Common myeloid progenitor, CD34-positive (primary cell): Measurements from ENCODE around the gene NIFK.

Experiments used
- CTCF ChIA-PET: fragments of 350-600 bp; sonication (Branson Sonifier 250); formaldehyde crosslinking; loops from one replicate; lab custom pipeline; 2021; ENCODE audit warnings: antibody characterized with exemption; lab: Charles Lee
- POLR2A ChIA-PET: fragments of 350-600 bp; sonication (Branson Sonifier 250); formaldehyde crosslinking; loops from one replicate; lab custom pipeline; 2021; ENCODE audit warnings: antibody characterized with exemption; lab: Charles Lee
- DNase-seq, 3 donors: peaks; one replicate each; pipeline versions ENCODE4 v3.0.0 to v3.0.0-alpha.2; 2013
- H3K27ac ChIP-seq, 2 experiments: 1 replicate in 1 of 2; 2 replicates in 1 of 2; pipeline ENCODE4 v1.7.0; 2013; ENCODE audit warnings: inconsistent platforms in 2 of 2, low read length in 2 of 2, mild to moderate bottlenecking in 2 of 2, low read depth in 1 of 2, moderate library complexity in 1 of 2; ENCODE audit not compliant: severe bottlenecking in 2 of 2, insufficient read depth in 1 of 2, poor library complexity in 1 of 2
- H3K27me3 ChIP-seq, 5 experiments: replicated peaks in 2 of 5; 1 replicate in 3 of 5; 2 replicates in 2 of 5; pipeline versions ENCODE4 v1.6.1 to v1.7.0; 2013; ENCODE audit warnings: low read length in 4 of 5, mild to moderate bottlenecking in 2 of 5, moderate library complexity in 2 of 5, inconsistent platforms in 1 of 5; ENCODE audit not compliant: insufficient read depth in 5 of 5, control insufficient read depth in 4 of 5
- H3K36me3 ChIP-seq, 4 experiments: 1 replicate in 2 of 4; 2 replicates in 2 of 4; pipeline versions ENCODE4 v1.6.1 to v1.7.0; 2013; ENCODE audit warnings: low read length in 3 of 4, control low read depth in 1 of 4, mild to moderate bottlenecking in 1 of 4; ENCODE audit not compliant: control insufficient read depth in 4 of 4, insufficient read depth in 4 of 4
- H3K4me1 ChIP-seq, 4 experiments: 1 replicate in 3 of 4; 2 replicates in 1 of 4; pipeline versions ENCODE4 v1.6.1 to v1.7.1; 2013; ENCODE audit warnings: low read length in 3 of 4, mild to moderate bottlenecking in 3 of 4, control low read depth in 1 of 4, inconsistent platforms in 1 of 4, moderate library complexity in 1 of 4; ENCODE audit not compliant: control insufficient read depth in 4 of 4, insufficient read depth in 4 of 4; ENCODE audit errors: control extremely low read depth in 1 of 4
- H3K4me3 ChIP-seq, 7 experiments: 1 replicate in 4 of 7; 2 replicates in 3 of 7; pipeline versions ENCODE4 v1.5.1 to v1.7.0; 2013; ENCODE audit warnings: mild to moderate bottlenecking in 7 of 7, low read length in 6 of 7, moderate library complexity in 6 of 7, inconsistent platforms in 2 of 7, low read depth in 2 of 7, control low read depth in 1 of 7; ENCODE audit not compliant: insufficient read depth in 4 of 7, control insufficient read depth in 1 of 7; ENCODE audit errors: extremely low read depth in 1 of 7
- H3K9me3 ChIP-seq, 5 experiments: 1 replicate in 4 of 5; 2 replicates in 1 of 5; pipeline versions ENCODE4 v1.6.1 to v1.7.1; 2013; ENCODE audit warnings: low read length in 4 of 5, mild to moderate bottlenecking in 2 of 5, inconsistent platforms in 1 of 5, low read depth in 1 of 5, moderate library complexity in 1 of 5; ENCODE audit not compliant: control insufficient read depth in 4 of 5, insufficient read depth in 2 of 5; ENCODE audit errors: control extremely low read depth in 1 of 5
- WGBS: methylation state at CpG from one replicate; pipeline ENCODE4 v1.1.5; 2013; ENCODE audit not compliant: insufficient coverage; 5-methylcytosine and 5-hydroxymethylcytosine counted together

Gene NIFK

DNA sequence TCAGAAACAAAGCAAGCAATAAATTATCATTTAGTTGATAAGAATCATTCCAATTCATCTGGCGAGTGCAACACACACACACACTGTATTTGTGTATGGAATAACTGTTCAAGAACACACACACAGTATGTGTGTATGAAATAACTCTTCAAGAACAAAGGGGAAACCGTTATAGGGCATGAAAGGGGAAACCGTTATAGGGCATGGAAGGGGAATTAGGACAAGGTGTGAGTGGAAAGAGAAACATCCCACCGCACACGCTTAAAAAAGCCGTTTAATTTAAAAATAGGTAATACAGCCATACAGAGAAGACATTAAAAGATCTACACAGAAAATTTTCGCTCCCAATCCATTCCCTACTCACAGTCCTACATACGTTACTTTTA is 18.2 kb upstream of the NIFK start:
- peaks cover 3 to 18% (median 6%) of the 10 kb centered on the region in 4 experiments for H3K36me3 ChIP-seq
- H3K4me3 ChIP-seq = peak overlapping the region in 6 of 7 experiments; percentile 89 to 100 (median 96)
- CTCF ChIA-PET = no interaction called here
- no peaks in the 10 kb centered on the region for H3K9me3 ChIP-seq
- no peaks in the 10 kb centered on the region for H3K27me3 ChIP-seq
- H3K27ac ChIP-seq = peak overlapping the region; percentile 73 to 94
- peak in 2 of 3 donors; percentile 17 to 35 for DNase-seq
- POLR2A ChIA-PET = interaction anchor here (1.3 kb wide), 1 partner anchor 18 kb away, joined by 3 read pairs; the partner anchor contains the start of gene NIFK
- 0% methylated on average over 2 of the region's 8 CpGs for WGBS
- H3K4me1 ChIP-seq = peaks cover 13 to 24% (median 16%) of the 10 kb centered on the region in 4 experiments

DNA sequence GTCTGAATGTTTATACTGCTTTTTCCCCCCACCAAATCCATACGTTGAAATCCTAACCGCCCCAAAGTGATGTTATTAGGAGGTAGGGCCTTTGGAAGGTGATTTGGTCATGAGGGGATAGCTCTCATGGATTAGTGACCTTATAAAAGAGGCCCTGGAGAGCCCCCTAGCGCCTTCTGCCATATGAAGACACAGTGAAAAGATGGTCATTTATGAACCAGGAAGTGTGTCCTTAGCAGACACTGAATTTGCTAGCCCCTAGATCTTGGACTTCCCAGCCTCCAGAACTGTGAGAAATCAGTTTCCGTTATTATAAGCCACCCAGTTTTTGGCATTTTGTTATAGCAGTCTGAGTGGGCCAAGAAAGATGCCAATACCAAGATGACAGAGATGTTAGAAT is 11.5 kb upstream of the NIFK start:
- H3K4me1 ChIP-seq = no peaks in the 10 kb centered on the region
- H3K27me3 ChIP-seq = no peaks in the 10 kb centered on the region
- POLR2A ChIA-PET = interaction anchor here (0.5 kb wide), 1 partner anchor 1819 kb away, joined by 3 read pairs; no protein-coding TSS in a partner anchor
- peak in 2 of 3 donors; percentile 31 to 35 for DNase-seq
- 86% methylated on average over 1 of the region's 4 CpGs for WGBS
- H3K36me3 ChIP-seq = no peaks in the 10 kb centered on the region
- CTCF ChIA-PET = no interaction called here
- no peaks in the 10 kb centered on the region for H3K9me3 ChIP-seq
- H3K4me3 ChIP-seq = no peak overlapping the region
- no peak overlapping the region for H3K27ac ChIP-seq

DNA sequence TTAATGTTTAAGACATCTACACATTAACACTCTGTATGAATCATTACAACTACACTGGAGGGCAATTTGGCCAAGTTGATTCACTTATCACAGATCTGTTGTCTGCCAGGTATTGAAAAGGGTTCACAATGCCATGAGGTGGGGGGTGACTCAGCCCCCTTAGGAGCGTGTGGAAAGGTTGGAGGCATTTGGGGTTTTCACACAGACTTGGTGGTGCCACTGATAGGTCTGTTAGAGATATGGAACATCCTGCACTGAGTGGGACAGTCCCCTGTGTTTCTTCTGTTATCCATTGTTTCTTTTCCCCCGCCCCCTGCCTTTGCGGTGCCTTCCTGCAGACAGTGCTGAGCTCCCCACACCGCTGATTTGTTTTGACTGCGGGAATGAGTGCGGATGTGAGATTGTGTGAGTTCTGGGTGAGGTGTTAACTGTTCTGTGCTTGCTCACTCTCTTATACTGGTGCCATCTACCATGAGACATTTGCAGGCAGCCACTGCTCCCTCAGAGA is 9.4 kb upstream of the NIFK start:
- 94% methylated on average over 2 of the region's 6 CpGs for WGBS
- ChIA-PET CTCF (no interaction called here), POLR2A (no interaction called here)
- Histone ChIP-seq H3K27me3 (no peaks in the 10 kb centered on the region), H3K36me3 (no peaks in the 10 kb centered on the region), H3K9me3 (no peaks in the 10 kb centered on the region), H3K4me1 (peaks cover 0 to 5% (median 0%) of the 10 kb centered on the region in 4 experiments), H3K4me3 (no peak overlapping the region), H3K27ac (no peak overlapping the region)
- DNase-seq = no peak

DNA sequence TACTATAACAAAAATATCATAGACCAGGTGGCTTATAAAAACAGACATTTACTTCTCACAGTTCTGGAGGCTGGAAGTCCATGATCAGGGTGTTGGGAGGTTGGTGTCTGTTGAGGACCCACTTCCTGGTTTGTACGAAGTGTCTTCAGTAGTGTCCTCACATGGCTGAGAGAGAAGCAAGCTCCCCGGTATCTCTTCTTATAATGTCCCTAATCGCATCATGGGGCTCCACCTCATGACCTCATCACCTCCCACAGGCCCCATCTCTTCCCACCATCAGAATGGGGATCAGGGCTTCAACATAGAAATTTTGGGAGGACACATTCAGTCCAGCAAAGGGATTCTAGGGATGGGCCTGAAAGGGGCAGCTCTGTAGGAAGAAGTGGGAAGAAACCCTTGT is 4.8 kb upstream of the NIFK start:
- no peak for DNase-seq
- 100% methylated on average over 2 of the region's 3 CpGs for WGBS
- ChIA-PET CTCF (no interaction called here), POLR2A (no interaction called here)
- H3K4me3 ChIP-seq = no peak overlapping the region
- H3K27ac ChIP-seq = no peak overlapping the region
- no peaks in the 10 kb centered on the region for H3K9me3 ChIP-seq
- no peaks in the 10 kb centered on the region for H3K36me3 ChIP-seq
- peaks cover 0 to 19% (median 9%) of the 10 kb centered on the region in 4 experiments for H3K4me1 ChIP-seq
- H3K27me3 ChIP-seq = no peaks in the 10 kb centered on the region

DNA sequence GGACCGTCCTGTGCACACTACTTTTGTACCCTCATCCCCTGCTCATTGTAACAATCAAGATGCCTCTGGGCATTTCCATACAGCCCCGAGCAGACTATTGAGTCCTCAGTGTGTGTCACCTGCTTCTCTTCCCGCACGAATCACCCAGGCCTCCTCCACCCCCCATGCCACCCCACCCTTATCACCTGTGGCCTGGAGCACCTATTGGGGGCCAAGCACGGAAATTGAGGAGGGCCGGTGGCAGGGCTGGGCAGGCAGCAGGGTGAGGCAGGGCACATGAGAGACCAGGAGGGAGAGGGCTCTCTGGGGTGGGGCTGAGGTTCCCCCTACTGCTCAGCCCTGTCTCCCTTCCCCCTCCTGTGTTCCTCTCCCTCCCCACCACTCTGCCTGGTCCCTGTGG is 4.3 kb upstream of the NIFK start:
- Histone ChIP-seq H3K9me3 (no peaks in the 10 kb centered on the region), H3K27me3 (no peaks in the 10 kb centered on the region), H3K27ac (no peak overlapping the region), H3K4me1 (peaks cover 4 to 19% (median 10%) of the 10 kb centered on the region in 4 experiments), H3K36me3 (no peaks in the 10 kb centered on the region), H3K4me3 (no peak overlapping the region)
- 100% methylated on average over 3 of the region's 6 CpGs for WGBS
- DNase-seq = no peak
- POLR2A ChIA-PET = no interaction called here
- CTCF ChIA-PET = no interaction called here

DNA sequence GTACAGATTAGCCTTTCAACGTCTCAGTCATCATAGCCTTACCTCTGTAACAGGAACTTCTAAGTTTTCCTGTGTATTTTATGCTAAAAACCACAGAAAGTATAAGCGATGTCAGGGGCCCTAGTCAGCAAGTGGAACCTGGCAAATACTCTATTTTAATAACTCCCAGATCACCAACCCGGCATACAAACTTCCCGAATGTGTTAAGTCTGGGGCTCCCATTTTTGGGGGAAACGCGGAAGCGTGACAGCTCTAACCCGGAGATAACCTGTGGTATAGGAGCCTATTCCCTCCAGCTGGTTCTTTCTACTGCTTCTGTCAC is 574 bp downstream of the NIFK start:
- Histone ChIP-seq H3K27ac (peak overlapping the region; percentile 65 to 91), H3K27me3 (no peaks in the 10 kb centered on the region), H3K4me3 (peak overlapping the region; percentile 86 to 100 (median 95)), H3K36me3 (peaks cover 4 to 29% (median 21%) of the 10 kb centered on the region in 4 experiments), H3K4me1 (peaks cover 6 to 27% (median 19%) of the 10 kb centered on the region in 4 experiments), H3K9me3 (no peaks in the 10 kb centered on the region)
- 0% methylated on average over 6 of the region's 8 CpGs for WGBS
- peak in 1 of 3 donors; percentile 14 for DNase-seq
- POLR2A ChIA-PET = interaction anchor here (0.9 to 2.6 kb wide), 2 partner anchors 86 to 205 kb away, joined by 4 to 23 read pairs; partner anchors contain the start of gene RNU4ATAC
- CTCF ChIA-PET = interaction anchor here (1.0 to 3.0 kb wide), 5 partner anchors 18 to 205 kb away, joined by 3 to 10 read pairs (median 3); partner anchors contain the start of genes RNU4ATAC and TSN

DNA sequence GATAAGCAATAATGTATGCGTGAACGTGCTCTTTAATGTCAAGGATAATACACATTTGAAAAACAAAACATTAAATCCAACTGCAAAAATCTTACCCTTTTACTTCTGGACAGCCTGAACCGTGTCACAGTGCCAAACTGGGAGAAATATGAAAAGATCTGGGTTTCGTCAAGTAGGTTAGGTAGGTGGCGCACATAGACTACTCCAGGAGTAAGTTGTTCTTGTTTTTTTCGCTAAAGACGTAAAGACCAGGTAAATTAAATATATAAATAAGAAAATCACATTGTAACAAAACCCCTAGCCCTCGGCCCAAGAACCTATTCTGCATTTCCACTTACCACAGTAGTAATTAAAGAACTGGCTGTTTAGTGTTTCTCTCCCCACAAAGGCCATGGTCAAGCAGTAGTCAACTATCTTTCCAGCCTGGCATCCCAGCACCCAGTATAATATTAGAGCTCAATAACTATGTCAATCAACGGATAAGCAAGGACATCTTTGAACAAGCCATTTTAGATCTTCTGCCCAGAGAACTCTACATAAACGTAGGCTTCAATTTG is 1.1 kb downstream of the NIFK start:
- no peaks in the 10 kb centered on the region for H3K9me3 ChIP-seq
- peak in 2 of 3 donors; percentile 30 to 44 for DNase-seq
- CTCF ChIA-PET = interaction anchor here (1.0 to 1.3 kb wide), 3 partner anchors 9 to 205 kb away, joined by 3 to 4 read pairs (median 4); partner anchors contain the start of gene RNU4ATAC
- 0% methylated on average over 3 of the region's 10 CpGs for WGBS
- H3K27me3 ChIP-seq = no peaks in the 10 kb centered on the region
- H3K4me3 ChIP-seq = peak overlapping the region in 6 of 7 experiments; percentile 88 to 100 (median 96)
- H3K36me3 ChIP-seq = peaks cover 4 to 34% (median 24%) of the 10 kb centered on the region in 4 experiments
- H3K4me1 ChIP-seq = peaks cover 6 to 27% (median 19%) of the 10 kb centered on the region in 4 experiments
- peak overlapping the region; percentile 65 to 91 for H3K27ac ChIP-seq
- POLR2A ChIA-PET = interaction anchor here (2.6 kb wide), 1 partner anchor 204 kb away, joined by 23 read pairs; the partner anchor contains the start of gene RNU4ATAC
